Stromal cell of bone marrow (primary cell): Measurements from ENCODE around the gene ZBTB32.

ENCODE experiments used
- DNase-seq: peaks from one replicate; pipeline ENCODE4 v3.0.0-alpha.2; 2012; ENCODE audit warnings: low read depth

The ZBTB32 gene

GRCh38 chr19:35752746-35753350 lies 48.5 kb downstream of the ZBTB32 start:
- no peak for DNase-seq

DNA sequence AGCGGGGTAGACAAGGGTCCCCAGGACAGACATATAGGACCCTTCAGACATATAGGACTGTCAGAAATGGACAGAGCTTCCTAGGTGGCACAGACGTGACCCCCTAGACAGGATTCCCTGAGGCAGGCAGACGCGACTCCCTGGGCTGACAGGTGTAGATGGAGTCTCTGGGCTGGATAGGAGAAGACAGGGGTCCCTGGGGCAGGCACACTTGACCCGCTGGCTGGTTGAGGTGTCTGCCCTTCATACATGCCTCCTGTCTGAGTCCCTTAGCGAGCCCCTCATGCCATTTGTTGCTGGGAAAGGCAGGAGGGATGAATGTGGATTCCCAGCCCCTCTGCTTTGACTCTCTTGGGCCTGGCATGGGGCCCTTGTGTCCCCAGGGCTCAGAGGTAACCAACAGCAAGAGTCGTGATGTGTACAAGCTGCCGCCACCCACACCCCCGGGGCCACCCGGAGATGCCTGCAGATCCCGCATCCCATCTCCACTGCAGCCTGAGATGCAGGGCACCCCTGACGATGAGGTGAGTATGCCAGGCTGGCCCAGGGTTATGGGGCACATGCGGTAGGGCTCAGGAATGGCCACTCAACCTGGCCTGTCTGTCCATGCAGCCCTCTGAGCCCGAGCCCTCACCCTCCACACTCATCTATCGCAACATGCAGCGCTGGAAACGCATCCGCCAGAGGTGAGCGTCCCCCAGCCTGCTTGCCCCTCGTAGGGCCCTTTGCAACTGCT lies 49.4 kb downstream of the ZBTB32 start:
- no peak for DNase-seq

- no peak for DNase-seq
Observed at GRCh38 chr19:35754370-35755130, 50.2 kb downstream of the ZBTB32 start.

- DNase-seq, result no peak
Observed at GRCh38 chr19:35755131-35755549, 50.8 kb downstream of the ZBTB32 start.

DNA sequence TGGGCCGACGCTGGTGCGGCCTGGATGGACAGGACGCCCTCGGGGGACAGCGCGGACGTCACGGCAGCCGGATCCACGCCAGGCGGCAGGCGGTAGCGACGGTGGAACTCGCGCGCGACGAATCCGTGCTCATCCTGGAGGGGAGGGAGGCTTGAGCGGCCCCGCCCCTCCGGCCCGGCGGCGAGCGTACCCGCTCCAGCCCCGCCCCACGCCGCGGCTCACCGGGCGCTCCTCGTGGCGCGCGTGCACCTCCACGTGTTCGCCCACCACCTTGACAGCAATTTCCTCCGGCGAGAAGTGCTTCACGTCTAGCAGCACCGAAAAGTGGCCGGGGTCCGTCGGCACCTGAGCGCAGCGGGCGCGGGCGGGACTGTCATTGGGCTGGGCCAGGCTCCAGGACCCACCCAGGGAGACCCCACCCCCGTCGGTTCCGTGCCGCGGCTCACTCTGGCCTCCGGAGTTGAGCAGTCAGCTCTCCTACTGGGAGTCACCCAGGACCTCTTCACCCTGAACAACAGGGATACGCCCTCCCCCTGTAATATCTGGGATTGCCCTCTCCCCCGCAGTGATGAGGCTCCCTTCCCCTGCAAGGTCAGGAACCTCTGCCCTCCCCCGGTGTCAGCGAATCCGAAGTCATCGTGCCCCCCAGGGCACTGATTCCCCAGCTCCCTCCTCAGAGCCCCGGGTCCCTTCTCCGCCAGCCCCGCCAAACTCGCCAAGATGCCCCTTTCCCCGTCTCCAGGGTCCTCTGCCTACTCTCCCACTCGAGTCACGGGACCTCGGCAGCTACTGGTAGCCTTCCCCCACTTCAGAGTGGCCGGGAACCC lies 51.4 kb downstream of the ZBTB32 start:
- peak; percentile 57 for DNase-seq

GRCh38 chr19:35756377-35757230 lies 52.2 kb downstream of the ZBTB32 start, which contains the start of gene HSPB6:
Gene HSPB6, minus strand, starts transcription at chr19:35757029. Its CDS starts 21 bp downstream, at chr19:35757008.
- no peak for DNase-seq

DNA sequence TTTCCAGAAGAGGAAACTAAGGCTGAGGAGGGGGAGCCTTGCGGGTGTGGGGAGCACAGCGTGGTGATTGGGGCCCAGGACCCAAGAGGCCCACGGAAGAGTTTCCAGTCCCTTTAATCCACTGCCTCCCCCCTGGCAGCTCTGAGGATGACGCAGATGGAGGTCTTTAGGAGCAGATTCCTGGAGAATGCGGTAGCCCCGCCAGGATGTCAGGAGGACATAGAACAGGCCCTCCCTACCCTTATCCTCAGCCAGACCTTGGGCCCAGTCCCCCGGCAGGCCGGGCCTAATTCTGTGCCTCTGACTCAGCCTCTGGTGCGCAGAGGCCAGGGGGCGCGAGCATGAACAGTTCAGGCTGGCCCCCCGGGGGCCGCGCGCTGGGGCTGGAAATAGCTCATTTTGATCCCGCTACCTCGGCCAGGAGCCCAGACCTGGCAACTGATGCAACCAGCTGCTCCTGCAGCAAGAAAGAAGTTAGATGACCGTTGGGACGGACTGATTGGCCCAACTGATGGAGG lies 52.9 kb downstream of the ZBTB32 start:
- peak; percentile 91 for DNase-seq

GRCh38 chr19:35757749-35758608 lies 53.6 kb downstream of the ZBTB32 start, which contains the start of gene PROSER3:
Gene PROSER3, plus strand, starts transcription at chr19:35758176. Its CDS starts 40 bp downstream, at chr19:35758216.
- DNase-seq, result peak; percentile 99

- DNase-seq, result no peak
Observed at GRCh38 chr19:35759697-35760096, 55.3 kb downstream of the ZBTB32 start.

GRCh38 chr19:35760711-35761349 lies 56.5 kb downstream of the ZBTB32 start:
- no peak for DNase-seq

- no peak for DNase-seq
Observed at GRCh38 chr19:35764432-35765315, 60.3 kb downstream of the ZBTB32 start.
